Upper lobe of left lung (tissue), 6 donors: ENCODE results near the gene RAI1. TPM values are rescaled to one million over a fixed set of nuclear protein-coding genes. Genes with fewer than 3 reads are reported as not detected.
A peak's percentile ranks its signal among the peaks of the same experiment; 100 is the strongest.

ENCODE experiments used
- ATAC-seq, 2 donors: fragments of 200-7000 bp; cut with Tn5 transposase; one replicate each; pipeline ENCODE4 v1.9.1; 2022; ENCODE audit warnings: mild to moderate bottlenecking in 2 of 2, moderate library complexity in 2 of 2; ENCODE audit not compliant: low FRiP score in 2 of 2
- DNase-seq, 2 donors: peaks; one replicate each; pipeline ENCODE4 v3.0.0-alpha.2; 2019 to 2020
- H3K27ac ChIP-seq, 4 donors: fragments of 200-600 bp; sonication (generic); one replicate each; pipeline ENCODE4 v1.5.1; 2016 to 2019
- H3K27me3 ChIP-seq, 4 donors: fragments of 200-600 bp; sonication (generic); one replicate each; pipeline ENCODE4 v1.5.1; 2017 to 2019
- H3K36me3 ChIP-seq, 4 donors: fragments of 200-600 bp; sonication (generic); one replicate each; pipeline ENCODE4 v1.5.1; 2016 to 2019
- H3K4me1 ChIP-seq, 4 donors: fragments of 200-600 bp; sonication (generic); one replicate each; pipeline ENCODE4 v1.5.1; 2018 to 2019
- H3K4me3 ChIP-seq, 4 donors: fragments of 200-600 bp; sonication (generic); one replicate each; pipeline ENCODE4 v1.5.1; 2017 to 2019; ENCODE audit warnings: mild to moderate bottlenecking in 2 of 4, moderate library complexity in 1 of 4
- H3K9me3 ChIP-seq, 4 donors: fragments of 200-600 bp; sonication (generic); one replicate each; pipeline ENCODE4 v1.5.1; 2018 to 2019
- CTCF ChIP-seq, 6 experiments: fragments of 450-650 bp in 4 of 6; fragments of 200-600 bp in 2 of 6; sonication (generic) in 2 of 6; IDR thresholded peaks; one replicate each; pipeline ENCODE4 v1.5.1; 2016 to 2019; ENCODE audit warnings: antibody characterized with exemption in 6 of 6
- EP300 ChIP-seq, 4 donors: sonication (generic); formaldehyde crosslinking; IDR thresholded peaks; one replicate each; pipeline ENCODE4 v1.5.1; 2017; ENCODE audit warnings: antibody characterized with exemption in 4 of 4, control low read depth in 2 of 4
- POLR2A ChIP-seq, 4 donors: fragments of 450-650 bp; IDR thresholded peaks; one replicate each; pipeline ENCODE4 v1.5.1; 2016 to 2017; ENCODE audit warnings: antibody characterized with exemption in 4 of 4, mild to moderate bottlenecking in 2 of 4
- POLR2AphosphoS5 ChIP-seq, 2 donors: sonication (generic); formaldehyde crosslinking; IDR thresholded peaks; one replicate each; pipeline ENCODE4 v1.5.1; 2017; ENCODE audit warnings: antibody characterized with exemption in 2 of 2
- WGBS, 2 donors: methylation state at CpG; one replicate each; pipeline ENCODE4 v1.1.5; 2017 to 2018; 5-methylcytosine and 5-hydroxymethylcytosine counted together
- total RNA-seq, 6 donors: library from RNA; depleted of rRNA in 4 of 6; stranded (reverse); fragments of >200 nt in 4 of 6; gene quantifications; one replicate each; pipeline versions ENCODE4 v1.1.0 to v1.2.1, GENCODE V29; 2016 to 2021
- donor health status: DM: no; HTN: no; CAD: no; lungs with moderate emphysema.
- donor health status: DM: no; HTN: yes; CAD: no; lungs with severe emphysema.

Gene RAI1
- total RNA-seq, 6 donors from 2014 or later = 33.8 to 76.6 (median 41.2) TPM

- Histone ChIP-seq H3K9me3 (no peaks in the 10 kb centered on the region), H3K27ac (peak overlapping the region in 3 of 4 donors; percentile 64 to 87 (median 82)), H3K4me1 (peaks cover 35 to 51% (median 43%) of the 10 kb centered on the region in 4 donors), H3K36me3 (peaks cover 0 to 12% (median 6%) of the 10 kb centered on the region in 4 donors), H3K4me3 (no peak overlapping the region), H3K27me3 (no peaks in the 10 kb centered on the region)
- ATAC-seq (no peak), DNase-seq (no peak)
- 72 to 74% methylated on average over 19 to 21 of the region's 21 CpGs for WGBS, 2 donors
- TF ChIP-seq POLR2A (IDR thresholded peaks at IDR 0.05) = no peak
- TF ChIP-seq EP300 (IDR thresholded peaks at IDR 0.05) = no peak
- no peak for TF ChIP-seq CTCF (IDR thresholded peaks at IDR 0.05)
- no peak for TF ChIP-seq POLR2AphosphoS5 (IDR thresholded peaks at IDR 0.05)
These were observed 170.1 kb downstream of the RAI1 start for GRCh38 chr17:17851103-17852002.

- ATAC-seq (no peak), DNase-seq (no peak)
- H3K36me3 ChIP-seq = no peaks in the 10 kb centered on the region
These were observed 171.7 kb downstream of the RAI1 start for GRCh38 chr17:17852930-17853329.

GRCh38 chr17:17853811-17854447, 172.7 kb downstream of the RAI1 start:
- Histone ChIP-seq H3K9me3 (no peaks in the 10 kb centered on the region), H3K27ac (peak overlapping the region in 3 of 4 donors; percentile 0 to 46 (median 14)), H3K36me3 (no peaks in the 10 kb centered on the region), H3K4me3 (no peak overlapping the region), H3K27me3 (no peaks in the 10 kb centered on the region), H3K4me1 (peaks cover 24 to 37% (median 31%) of the 10 kb centered on the region in 4 donors)
- TF ChIP-seq CTCF (IDR thresholded peaks at IDR 0.05) = no peak
- TF ChIP-seq EP300 (IDR thresholded peaks at IDR 0.05) = no peak
- TF ChIP-seq POLR2AphosphoS5 (IDR thresholded peaks at IDR 0.05) = no peak
- no peak for TF ChIP-seq POLR2A (IDR thresholded peaks at IDR 0.05)
- 88 to 89% methylated on average over 8 of the region's 8 CpGs for WGBS, 2 donors
- ATAC-seq (no peak), DNase-seq (no peak)

More at GRCh38 chr17:17852930-17853329, 171.7 kb downstream of the RAI1 start:
- 80 to 95% methylated on average over 3 of the region's 3 CpGs for WGBS, 2 donors
- Histone ChIP-seq H3K27me3 (no peaks in the 10 kb centered on the region), H3K9me3 (no peaks in the 10 kb centered on the region), H3K4me1 (peaks cover 34 to 47% (median 41%) of the 10 kb centered on the region in 4 donors), H3K4me3 (no peak overlapping the region), H3K27ac (peak overlapping the region in 1 of 4 donors; percentile 0)
- no peak for TF ChIP-seq EP300 (IDR thresholded peaks at IDR 0.05)
- no peak for TF ChIP-seq CTCF (IDR thresholded peaks at IDR 0.05)

- Histone ChIP-seq H3K27me3 (no peaks in the 10 kb centered on the region), H3K9me3 (no peaks in the 10 kb centered on the region), H3K27ac (no peak overlapping the region), H3K4me3 (no peak overlapping the region), H3K36me3 (peaks cover 0 to under 1% (median 0%) of the 10 kb centered on the region in 4 donors), H3K4me1 (peaks cover 11 to 30% (median 23%) of the 10 kb centered on the region in 4 donors)
- 63 to 86% methylated on average over 2 to 3 of the region's 3 CpGs for WGBS, 2 donors
- DNase-seq (no peak), ATAC-seq (no peak)
- TF ChIP-seq CTCF (IDR thresholded peaks at IDR 0.05) = no peak
- no peak for TF ChIP-seq POLR2A (IDR thresholded peaks at IDR 0.05)
- no peak for TF ChIP-seq POLR2AphosphoS5 (IDR thresholded peaks at IDR 0.05)
- TF ChIP-seq EP300 (IDR thresholded peaks at IDR 0.05) = no peak
These were observed 174.7 kb downstream of the RAI1 start for GRCh38 chr17:17855976-17856375.
